Adipose tissue (tissue), 3 donors: ENCODE measurements around the gene OPN1MW2. TPM values are rescaled to one million over a fixed set of nuclear protein-coding genes. Genes with fewer than 3 reads are reported as not detected.
"Not testable (repeated sequence)": the region's sequence is repeated elsewhere in the genome, so short reads cannot be mapped to it uniquely, and the experiment has no call there.

Experiments used
- H3K27ac ChIP-seq: one replicate; pipeline ENCODE4 v1.5.1; 2013; ENCODE audit warnings: low read depth, low read length
- WGBS, 3 donors: extraction: QIAGEN DNeasy Blood & Tissue Kit; methylation state at CpG; one replicate each; pipeline ENCODE4 v1.1.7; 2013; 5-methylcytosine and 5-hydroxymethylcytosine counted together
- polyA plus RNA-seq, 3 donors: library from polyadenylated mRNA; stranded (reverse); fragments of 200-250 nt; gene quantifications; one replicate each; pipeline ENCODE4 v1.2.3, GENCODE V29; 2013
- donor health status: healthy with polysubstance abuse.
- donor health status: Bipolar disorder and iron deficiency.
- donor health status: healthy.

The OPN1MW2 gene
- polyA plus RNA-seq, 3 donors: not detected

GRCh38 chrX:154257282-154257681 lies 37.7 kb downstream of the OPN1MW2 start, which contains the start of gene OPN1MW3:
Gene OPN1MW3 (plus strand): TSS chrX:154257582. CDS start chrX:154257620, 38 bp downstream.
- H3K27ac ChIP-seq: not testable (repeated sequence)
- no CpG with 5 or more reads among the region's 17 CpGs for WGBS, 3 donors

- no CpG with 5 or more reads among the region's 10 CpGs for WGBS, 3 donors
Observed at GRCh38 chrX:154258711-154259110, 39.2 kb downstream of the OPN1MW2 start.

GRCh38 chrX:154263072-154263471 lies 43.5 kb downstream of the OPN1MW2 start:
- WGBS, 3 donors: no CpG with 5 or more reads among the region's 6 CpGs
- H3K27ac ChIP-seq: not testable (repeated sequence)

More at GRCh38 chrX:154258711-154259110, 39.2 kb downstream of the OPN1MW2 start:
- not testable (repeated sequence) for H3K27ac ChIP-seq

- no CpG with 5 or more reads among the region's 3 CpGs for WGBS, 3 donors
- H3K27ac ChIP-seq: not testable (repeated sequence)
Observed at GRCh38 chrX:154269245-154269644, 49.7 kb downstream of the OPN1MW2 start.

Other genes with a start within 250 kb of the OPN1MW2 start
- gene HCFC1, start 247.9 kb upstream of the OPN1MW2 start, polyA plus RNA-seq: 10 to 100 TPM in 2 of 3 donors, 1 to 10 TPM in 1; 9.5 to 20.2 (median 13.7) TPM
- gene TMEM187, start 247.0 kb upstream of the OPN1MW2 start, polyA plus RNA-seq: 10 to 100 TPM in 1 of 3 donors, 1 to 10 TPM in 2; 3.3 to 14.3 (median 5.8) TPM
- 10 to 100 TPM; 53.8 to 92.1 (median 68.1) TPM for gene IRAK1, start 199.9 kb upstream of the OPN1MW2 start, polyA plus RNA-seq
- 10 to 100 TPM in 2 of 3 donors, 1 to 10 TPM in 1; 7.6 to 15.5 (median 13.3) TPM for gene MECP2, start 122.0 kb upstream of the OPN1MW2 start, polyA plus RNA-seq
- not detected for gene OPN1LW, start 75.5 kb upstream of the OPN1MW2 start, polyA plus RNA-seq
- not detected for gene OPN1MW, start 37.2 kb upstream of the OPN1MW2 start, polyA plus RNA-seq
- gene OPN1MW3, start 37.8 kb downstream of the OPN1MW2 start, polyA plus RNA-seq: not detected
- not detected for gene TEX28, start 75.4 kb downstream of the OPN1MW2 start, polyA plus RNA-seq
- under 1 TPM; 0.05 to 0.40 (median 0.11) TPM for gene TKTL1, start 76.0 kb downstream of the OPN1MW2 start, polyA plus RNA-seq
- gene FLNA, start 154.9 kb downstream of the OPN1MW2 start, polyA plus RNA-seq: 100 to 1,000 TPM; 118 to 552 (median 446) TPM
- 100 to 1,000 TPM in 1 of 3 donors, 10 to 100 TPM in 2; 66.4 to 115 (median 90.5) TPM for gene EMD, start 159.5 kb downstream of the OPN1MW2 start, polyA plus RNA-seq
- 1,000 to 10,000 TPM; 6,483 to 8,176 (median 7,781) TPM for gene RPL10, start 178.6 kb downstream of the OPN1MW2 start, polyA plus RNA-seq
- 10 to 100 TPM in 2 of 3 donors, 1 to 10 TPM in 1; 7.5 to 26.6 (median 18.6) TPM for gene DNASE1L1, start 189.5 kb downstream of the OPN1MW2 start, polyA plus RNA-seq
- gene TAFAZZIN, start 191.8 kb downstream of the OPN1MW2 start, polyA plus RNA-seq: 10 to 100 TPM; 22.4 to 45.8 (median 35.2) TPM
- 10 to 100 TPM; 30.9 to 68.7 (median 45.9) TPM for gene ATP6AP1, start 208.9 kb downstream of the OPN1MW2 start, polyA plus RNA-seq
- 10 to 100 TPM; 50.7 to 95.3 (median 94.8) TPM for gene GDI1, start 217.4 kb downstream of the OPN1MW2 start, polyA plus RNA-seq
- 100 to 1,000 TPM in 2 of 3 donors, 10 to 100 TPM in 1; 52.0 to 111 (median 106) TPM for gene FAM50A, start 224.4 kb downstream of the OPN1MW2 start, polyA plus RNA-seq
- 10 to 100 TPM in 1 of 3 donors, 1 to 10 TPM in 2; 6.3 to 11.6 (median 9.7) TPM for gene PLXNA3, start 238.5 kb downstream of the OPN1MW2 start, polyA plus RNA-seq